ENCODE measurements around the gene TMEM132A. TPM values are rescaled to one million over a fixed set of nuclear protein-coding genes. Genes with fewer than 3 reads are reported as not detected.

TMEM132A gene
- total and polyA plus RNA-seq, 4 donors, result 1.6 to 8.9 (median 3.5) TPM

DNA sequence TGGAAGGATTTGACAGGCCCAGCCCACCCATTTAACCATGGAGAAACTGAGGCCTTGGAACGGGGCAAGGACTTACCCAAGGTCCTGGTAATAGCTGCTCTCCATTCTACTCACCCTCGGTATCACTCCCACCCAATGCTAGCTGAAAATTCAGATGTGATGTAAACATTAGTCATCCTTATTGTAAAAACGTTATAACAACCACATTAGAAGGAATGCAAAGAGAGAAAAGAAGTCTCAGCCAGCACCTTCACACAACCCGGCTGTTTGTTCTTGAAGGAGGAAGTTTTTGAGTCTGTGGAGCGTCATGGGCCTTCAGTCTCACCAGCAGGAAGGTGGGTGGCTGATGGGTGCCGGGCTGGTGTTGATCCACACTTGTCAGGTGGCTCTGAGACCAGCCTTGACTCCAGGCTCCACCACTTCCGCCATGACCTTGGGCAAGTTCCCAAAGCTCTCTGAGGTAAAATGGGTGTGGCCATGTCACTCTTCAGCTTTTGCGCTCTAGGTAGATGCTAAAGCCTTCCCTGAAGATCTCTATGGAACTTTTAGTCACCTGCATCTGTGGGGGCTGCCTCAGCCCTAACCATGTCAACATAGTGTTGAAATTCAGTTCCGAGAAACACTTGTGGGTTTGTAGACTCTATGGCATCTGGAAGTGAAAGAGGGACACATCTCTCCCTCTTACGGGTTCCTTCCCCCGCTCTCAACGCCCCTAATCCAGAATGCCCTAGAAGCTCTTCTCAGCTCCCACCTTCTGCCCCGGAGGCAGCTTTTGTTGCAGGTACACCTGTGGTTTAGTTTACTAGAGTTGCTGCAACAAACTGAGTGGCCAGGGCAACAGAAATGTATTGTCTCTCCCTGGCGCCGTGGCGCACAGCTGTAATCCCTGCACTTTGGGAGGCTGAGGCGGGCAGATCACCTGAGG lies 62.0 kb downstream of the TMEM132A start:
- Histone ChIP-seq H3K4me1 (ENCODE audit: control insufficient read depth in 1 of 2, insufficient read depth in 2 of 2, low read length in 2 of 2) (no peaks in the 10 kb centered on the region), H3K36me3 (ENCODE audit: control insufficient read depth in 1 of 2, insufficient read depth in 2 of 2, low read length in 1 of 2) (no peaks in the 10 kb centered on the region), H3K9me3 (ENCODE audit: control insufficient read depth, low read length) (no peaks in the 10 kb centered on the region), H3K27ac (ENCODE audit: low read depth in 1 of 2, low read length in 2 of 2) (no peak overlapping the region), H3K27me3 (ENCODE audit: control insufficient read depth in 1 of 2, insufficient read depth in 2 of 2, low read length in 1 of 2) (no peaks in the 10 kb centered on the region), H3K4me3 (ENCODE audit: low read length in 2 of 2) (no peak overlapping the region)
- DNase-seq (peak in 1 of 2 donors; percentile 66), ATAC-seq (ENCODE audit: low FRiP score) (no peak)
- intact Hi-C loops (cut with DNase I), result no loop called here
- WGBS, 2 donors, result 76 to 78% methylated on average over 17 of the region's 17 CpGs

Other genes starting within 250 kb of the TMEM132A start
- not detected for gene MS4A8, start 224.8 kb upstream of the TMEM132A start, total RNA-seq
- 10 to 100 TPM in 1 of 2 donors, not detected in 1; 17.9 TPM for gene MS4A8, start 224.8 kb upstream of the TMEM132A start, polyA plus RNA-seq
- not detected for gene MS4A18, start 199.7 kb upstream of the TMEM132A start, total RNA-seq
- gene MS4A18, start 199.7 kb upstream of the TMEM132A start, polyA plus RNA-seq, result not detected
- not detected for gene MS4A15, start 167.6 kb upstream of the TMEM132A start, total RNA-seq
- gene MS4A15, start 167.6 kb upstream of the TMEM132A start, polyA plus RNA-seq, result under 1 TPM; 0.05 to 0.38 TPM
- gene MS4A10, start 139.1 kb upstream of the TMEM132A start, total RNA-seq, result not detected
- gene MS4A10, start 139.1 kb upstream of the TMEM132A start, polyA plus RNA-seq, result 1 to 10 TPM in 1 of 2 donors, not detected in 1; 5.5 TPM
- gene CCDC86, start 82.3 kb upstream of the TMEM132A start, total RNA-seq, result 10 to 100 TPM; 11.8 to 15.2 TPM
- 1 to 10 TPM; 8.1 to 8.2 TPM for gene CCDC86, start 82.3 kb upstream of the TMEM132A start, polyA plus RNA-seq
- gene PTGDR2, start 68.5 kb upstream of the TMEM132A start, total RNA-seq, result under 1 TPM; 0.13 to 0.21 TPM
- gene PTGDR2, start 68.5 kb upstream of the TMEM132A start, polyA plus RNA-seq, result under 1 TPM; 0.10 to 0.25 TPM
- gene ZP1, start 56.9 kb upstream of the TMEM132A start, total RNA-seq, result not detected
- not detected for gene ZP1, start 56.9 kb upstream of the TMEM132A start, polyA plus RNA-seq
- gene PRPF19, start 17.9 kb upstream of the TMEM132A start, total RNA-seq, result 10 to 100 TPM; 47.7 to 55.6 TPM
- gene PRPF19, start 17.9 kb upstream of the TMEM132A start, polyA plus RNA-seq, result 10 to 100 TPM; 31.3 to 39.2 TPM
- 100 to 1,000 TPM; 105 to 127 TPM for gene TMEM109, start 10.3 kb upstream of the TMEM132A start, total RNA-seq
- gene TMEM109, start 10.3 kb upstream of the TMEM132A start, polyA plus RNA-seq, result 100 to 1,000 TPM in 1 of 2 donors, 10 to 100 TPM in 1; 82.4 to 148 TPM
- gene SLC15A3, start 27.7 kb downstream of the TMEM132A start, total RNA-seq, result 10 to 100 TPM; 35.4 to 47.8 TPM
- 10 to 100 TPM; 21.2 to 36.4 TPM for gene SLC15A3, start 27.7 kb downstream of the TMEM132A start, polyA plus RNA-seq
- 1 to 10 TPM; 1.6 to 2.2 TPM for gene CD6, start 47.2 kb downstream of the TMEM132A start, total RNA-seq
- 1 to 10 TPM; 1.3 TPM for gene CD6, start 47.2 kb downstream of the TMEM132A start, polyA plus RNA-seq
- gene CD5, start 178.0 kb downstream of the TMEM132A start, total RNA-seq, result 1 to 10 TPM in 1 of 2 donors, under 1 TPM in 1; 0.58 to 1.7 TPM
- gene CD5, start 178.0 kb downstream of the TMEM132A start, polyA plus RNA-seq, result under 1 TPM in 1 of 2 donors, not detected in 1; 0.67 TPM
- 10 to 100 TPM; 29.8 to 39.9 TPM for gene VPS37C, start 237.0 kb downstream of the TMEM132A start, total RNA-seq
- 10 to 100 TPM; 12.7 to 14.0 TPM for gene VPS37C, start 237.0 kb downstream of the TMEM132A start, polyA plus RNA-seq

Data from aorta (tissue), 5 donors.